OCI-LY3 (cell line): ENCODE results near the gene ANKS6.

Experiments used
- CTCF ChIP-seq: fragments of 200-600, 300-600 bp; sonication (generic); IDR thresholded peaks from 2 replicates; pipeline ENCODE4 v1.5.1; 2014; ENCODE audit warnings: antibody characterized with exemption, low read length, low read depth
- EZH2phosphoT487 ChIP-seq: fragments of 200-600 bp; shearing (Covaris generic); IDR thresholded peaks from 2 replicates; pipeline ENCODE4 v1.6.1; 2018; ENCODE audit warnings: antibody characterized with exemption, mixed run types, low read depth

DNA sequence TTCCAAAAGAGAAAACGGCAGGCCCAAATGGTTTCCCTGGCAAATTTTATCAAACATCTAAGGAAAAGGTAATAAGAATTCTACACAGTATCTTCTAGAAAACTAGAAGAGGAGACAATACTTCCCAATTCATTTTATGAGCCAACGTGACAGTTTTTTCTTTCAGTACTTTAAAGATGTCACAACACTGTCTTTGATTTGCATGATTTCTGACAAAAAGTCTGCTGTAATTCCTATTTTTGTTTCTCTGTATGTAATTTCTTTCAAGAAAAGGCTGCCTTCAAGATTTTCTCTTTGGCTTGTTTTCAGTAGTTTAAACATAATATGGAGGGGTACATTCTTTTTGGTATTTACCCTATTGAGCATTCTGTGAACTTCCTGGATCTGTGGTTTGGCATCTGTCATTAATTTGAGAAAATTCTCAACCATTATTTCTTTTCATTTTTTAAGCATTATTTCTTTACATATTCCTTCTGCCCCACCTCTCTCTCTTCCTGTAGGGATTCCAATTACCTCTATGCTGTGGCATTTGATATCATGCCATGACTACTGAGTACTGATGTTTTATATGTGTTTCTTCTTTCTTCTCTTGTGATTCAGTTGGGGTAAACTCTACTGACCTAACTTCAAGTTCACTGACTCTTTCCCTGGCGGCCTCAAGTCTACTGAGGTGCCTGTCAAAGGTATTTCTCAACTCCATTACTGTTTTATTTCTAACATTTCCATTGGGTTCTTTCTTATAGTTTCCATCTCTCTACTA, 32.2 kb downstream of the ANKS6 start:
- TF ChIP-seq CTCF (no peak), EZH2phosphoT487 (no peak)
